HCT116 (cell line): ENCODE data around the gene PPP1R27. TPM values are rescaled to one million over a fixed set of nuclear protein-coding genes. Genes with fewer than 3 reads are reported as not detected.
A peak's percentile ranks its signal among the peaks of the same experiment; 100 is the strongest.

Source experiments
- ATAC-seq: fragments of 200-7000 bp; cut with Tn5 transposase; 2 replicates; pipeline ENCODE4 v1.9.1; 2020; ENCODE audit warnings: mild to moderate bottlenecking, moderate library complexity
- BruUV-seq: library from RNA; stranded (reverse); fragments of 400-500 nt; replicated peaks from 2 replicates; lab custom pipeline; 2021; lab: Mats Ljungman, UMichigan
- CTCF ChIA-PET: fragments of 300-600 bp; sonication (Branson Sonifier 250); formaldehyde crosslinking; loops from one replicate; lab custom pipeline; 2021; ENCODE audit warnings: antibody characterized with exemption; lab: Charles Lee
- POLR2A ChIA-PET: fragments of 300-600, 350-600 bp; sonication (Branson Sonifier 250); formaldehyde crosslinking; loops from one replicate; lab custom pipeline; 2021; ENCODE audit warnings: antibody characterized with exemption; lab: Charles Lee
- RAD21 ChIA-PET, 2 experiments: fragments of 300-600 bp; sonication (Branson Sonifier 250); formaldehyde crosslinking; loops; one replicate each; lab custom pipeline; 2023; ENCODE audit warnings: low total read pairs in 2 of 2; ENCODE audit not compliant: uncharacterized antibody in 2 of 2, unreplicated experiment in 2 of 2, low non-redundant PET in 1 of 2; lab: Charles Lee
- DNase-seq: peaks from one replicate; pipeline ENCODE4 v3.0.0-alpha.2; 2010; ENCODE audit warnings: low read depth, low spot score
- H2AFZ ChIP-seq: fragments of 200-600 bp; shearing (Covaris generic), sonication (generic); 2 replicates; pipeline ENCODE4 v1.6.1; 2017; ENCODE audit warnings: low read depth, mixed run types, mixed read lengths, antibody characterized with exemption, low read length; ENCODE audit not compliant: poor library complexity, severe bottlenecking
- H3K27ac ChIP-seq: 2 replicates; pipeline ENCODE4 v1.5.1; 2012; ENCODE audit warnings: low read depth, low read length
- H3K27me3 ChIP-seq: fragments of 200-600 bp; sonication (generic); 2 replicates; pipeline ENCODE4 v1.6.1; 2016; ENCODE audit warnings: mixed run types, low read length, mixed read lengths; ENCODE audit not compliant: insufficient read depth
- H3K36me3 ChIP-seq, 2 experiments: fragments of 200-500 bp in 1 of 2; fragments of 200-600 bp in 1 of 2; sonication (Bioruptor generic) in 1 of 2; sonication (generic) in 1 of 2; 2 replicates each; pipeline versions ENCODE4 v1.5.1 to v1.6.1; 2014 to 2016; ENCODE audit warnings: low read length in 2 of 2, inconsistent platforms in 1 of 2, mixed read lengths in 1 of 2, mixed run types in 1 of 2; ENCODE audit not compliant: insufficient read depth in 2 of 2, control insufficient read depth in 1 of 2
- H3K4me1 ChIP-seq, 2 experiments: fragments of 200-600 bp in 1 of 2; sonication (generic) in 1 of 2; 2 replicates each; pipeline versions ENCODE4 v1.5.1 to v1.6.1; 2012 to 2017; ENCODE audit warnings: low read length in 2 of 2, inconsistent platforms in 1 of 2, mild to moderate bottlenecking in 1 of 2, mixed read lengths in 1 of 2, mixed run types in 1 of 2, moderate library complexity in 1 of 2; ENCODE audit not compliant: insufficient read depth in 2 of 2, control insufficient read depth in 1 of 2
- H3K4me2 ChIP-seq: fragments of 200-600 bp; sonication (generic); 2 replicates; pipeline ENCODE4 v1.6.1; 2017; ENCODE audit warnings: mixed run types, low read length, mixed read lengths
- H3K4me3 ChIP-seq, 2 experiments: fragments of 200-600 bp in 1 of 2; sonication (generic) in 1 of 2; replicated peaks in 1 of 2; 2 replicates each; pipeline ENCODE4 v1.5.1; 2011 to 2016; ENCODE audit warnings: low read length in 2 of 2, control low read depth in 1 of 2, low read depth in 1 of 2, mild to moderate bottlenecking in 1 of 2, mixed read lengths in 1 of 2, mixed run types in 1 of 2
- H3K79me2 ChIP-seq: fragments of 200-600 bp; sonication (generic); 2 replicates; pipeline ENCODE4 v1.6.1; 2017; ENCODE audit warnings: mild to moderate bottlenecking, mixed run types, low read length, moderate library complexity, mixed read lengths; ENCODE audit not compliant: insufficient read depth
- H3K9ac ChIP-seq: fragments of 200-600 bp; sonication (generic); 2 replicates; pipeline ENCODE4 v1.6.1; 2016; ENCODE audit warnings: low read length, mixed read lengths
- H3K9me2 ChIP-seq: fragments of 200-600 bp; sonication (generic), shearing (Covaris generic); 2 replicates; pipeline ENCODE4 v1.6.1; 2017; ENCODE audit warnings: mixed run types, mild to moderate bottlenecking, moderate library complexity; ENCODE audit not compliant: insufficient read depth
- H3K9me3 ChIP-seq, 2 experiments: fragments of 200-500 bp in 1 of 2; fragments of 200-600 bp in 1 of 2; sonication (Bioruptor generic) in 1 of 2; sonication (generic) in 1 of 2; 2 replicates each; pipeline ENCODE4 v1.6.1; 2014 to 2017; ENCODE audit warnings: low read length in 2 of 2, mixed read lengths in 2 of 2, inconsistent platforms in 1 of 2, low read depth in 1 of 2, mild to moderate bottlenecking in 1 of 2, mixed run types in 1 of 2, moderate library complexity in 1 of 2; ENCODE audit not compliant: control insufficient read depth in 1 of 2, insufficient read depth in 1 of 2
- H4K20me1 ChIP-seq: fragments of 200-600 bp; sonication (generic), shearing (Covaris generic); 2 replicates; pipeline ENCODE4 v1.6.1; 2017; ENCODE audit warnings: mixed run types, mild to moderate bottlenecking, moderate library complexity; ENCODE audit not compliant: insufficient read depth
- CBX3 ChIP-seq: IDR thresholded peaks from 2 replicates; pipeline ENCODE4 v1.6.1; 2012; ENCODE audit warnings: low read depth
- CEBPB ChIP-seq: IDR thresholded peaks from 2 replicates; pipeline ENCODE4 v1.6.1; 2012; ENCODE audit warnings: low read depth
- EZH2 ChIP-seq: fragments of 200-600 bp; sonication (generic); IDR thresholded peaks from 2 replicates; pipeline ENCODE4 v1.6.1; 2017; ENCODE audit warnings: antibody characterized with exemption, mixed run types
- FOSL1 ChIP-seq: IDR thresholded peaks from 2 replicates; pipeline ENCODE4 v1.6.1; 2012; ENCODE audit warnings: low read depth
- JUND ChIP-seq: IDR thresholded peaks from 2 replicates; pipeline ENCODE4 v1.6.1; 2012
- POLR2A ChIP-seq: IDR thresholded peaks from 2 replicates; pipeline ENCODE4 v1.7.0; 2011; ENCODE audit warnings: borderline replicate concordance; ENCODE audit not compliant: insufficient read depth, insufficient read length; ENCODE audit errors: extremely low read depth
- POLR2AphosphoS5 ChIP-seq: IDR thresholded peaks from 2 replicates; pipeline ENCODE4 v1.6.1; 2011; ENCODE audit warnings: mild to moderate bottlenecking, low read depth, low read length, moderate library complexity
- SRF ChIP-seq: IDR thresholded peaks from 2 replicates; pipeline ENCODE4 v1.6.1; 2012; ENCODE audit warnings: low read depth
- YY1 ChIP-seq: IDR thresholded peaks from 2 replicates; pipeline ENCODE4 v1.6.1; 2011; ENCODE audit warnings: low read length, low read depth, moderate library complexity, mild to moderate bottlenecking; ENCODE audit not compliant: insufficient replicate concordance; ENCODE audit errors: extremely low read depth
- ZFX ChIP-seq: fragments of 450-650 bp; IDR thresholded peaks from 2 replicates; pipeline ENCODE4 v1.6.1; 2017
- intact Hi-C: fragments of 100-400 bp; cut with micrococcal nuclease; formaldehyde crosslinking; loops from 2 replicates; pipeline ENCODE4 v1.10.0; 2022
- total RNA-seq: library from RNA; stranded (reverse); gene quantifications from one replicate; pipeline ENCODE4 v1.2.1, GENCODE V29; 2021; ENCODE audit not compliant: unreplicated experiment
- TF ChIP-seq, protein P1 (sequence below): IDR thresholded peaks from 2 replicates; pipeline ENCODE4 v1.6.1; 2011; ENCODE audit warnings: mild to moderate bottlenecking, low read length, moderate library complexity; ENCODE audit not compliant: insufficient replicate concordance; ENCODE audit errors: extremely low read depth
- TF ChIP-seq, protein P2 (sequence below): IDR thresholded peaks from 2 replicates; pipeline ENCODE4 v1.6.1; 2012
- TF ChIP-seq, protein P3 (sequence below), 3 experiments: fragments of 200-600 bp in 1 of 3; sonication (generic) in 1 of 3; IDR thresholded peaks in 2 of 3; conservative IDR thresholded peaks in 1 of 3; 2 replicates each; pipeline ENCODE4 v1.5.1; 2012 to 2017; ENCODE audit warnings: low read depth in 2 of 3, low read length in 2 of 3, antibody characterized with exemption in 1 of 3, borderline replicate concordance in 1 of 3, control low read depth in 1 of 3, mild to moderate bottlenecking in 1 of 3, mixed read lengths in 1 of 3, mixed run types in 1 of 3, moderate library complexity in 1 of 3; ENCODE audit not compliant: insufficient read depth in 1 of 3

PPP1R27 gene
- total RNA-seq, 1 experiment from 2014 or later, result not detected

- Histone ChIP-seq H3K36me3 (peaks cover 11 to 35% of the 10 kb centered on the region in 2 experiments; a peak in 3 of 4 replicates), H3K9me2 (no peaks in the 10 kb centered on the region), H3K27ac (peak overlapping the region; percentile 99), H3K27me3 (no peaks in the 10 kb centered on the region), H4K20me1 (peaks cover 7% of the 10 kb centered on the region; the same call in 1 of the 2 replicates), H3K9ac (peak overlapping the region; percentile 99)
- ChIA-PET RAD21 (no interaction called here), POLR2A (interaction anchor here (0.7 to 1.4 kb wide), 8 partner anchors 13 to 140 kb away, joined by 3 to 6 read pairs (median 3); partner anchors contain the start of gene MCRIP1)
- no TSS peak for BruUV-seq
- no peak for DNase-seq
- intact Hi-C loops, result loop anchor here (1.0 kb wide), 1 partner anchor 134 kb away; no protein-coding TSS in a partner anchor
- TF ChIP-seq, protein P1, sequence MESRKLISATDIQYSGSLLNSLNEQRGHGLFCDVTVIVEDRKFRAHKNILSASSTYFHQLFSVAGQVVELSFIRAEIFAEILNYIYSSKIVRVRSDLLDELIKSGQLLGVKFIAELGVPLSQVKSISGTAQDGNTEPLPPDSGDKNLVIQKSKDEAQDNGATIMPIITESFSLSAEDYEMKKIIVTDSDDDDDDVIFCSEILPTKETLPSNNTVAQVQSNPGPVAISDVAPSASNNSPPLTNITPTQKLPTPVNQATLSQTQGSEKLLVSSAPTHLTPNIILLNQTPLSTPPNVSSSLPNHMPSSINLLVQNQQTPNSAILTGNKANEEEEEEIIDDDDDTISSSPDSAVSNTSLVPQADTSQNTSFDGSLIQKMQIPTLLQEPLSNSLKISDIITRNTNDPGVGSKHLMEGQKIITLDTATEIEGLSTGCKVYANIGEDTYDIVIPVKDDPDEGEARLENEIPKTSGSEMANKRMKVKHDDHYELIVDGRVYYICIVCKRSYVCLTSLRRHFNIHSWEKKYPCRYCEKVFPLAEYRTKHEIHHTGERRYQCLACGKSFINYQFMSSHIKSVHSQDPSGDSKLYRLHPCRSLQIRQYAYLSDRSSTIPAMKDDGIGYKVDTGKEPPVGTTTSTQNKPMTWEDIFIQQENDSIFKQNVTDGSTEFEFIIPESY, result peak; percentile 55
- TF ChIP-seq POLR2A (no peak), JUND (no peak), SRF (no peak), CBX3 (no peak), ZFX (peak; percentile 55; the same call in 1 of the 2 replicates), CEBPB (no peak), FOSL1 (no peak), POLR2AphosphoS5 (no peak; the same call in 1 of the 2 replicates), YY1 (peak; percentile 43), EZH2 (no peak)
- TF ChIP-seq, protein P2, sequence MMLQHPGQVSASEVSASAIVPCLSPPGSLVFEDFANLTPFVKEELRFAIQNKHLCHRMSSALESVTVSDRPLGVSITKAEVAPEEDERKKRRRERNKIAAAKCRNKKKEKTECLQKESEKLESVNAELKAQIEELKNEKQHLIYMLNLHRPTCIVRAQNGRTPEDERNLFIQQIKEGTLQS, result no peak
- TF ChIP-seq, protein P3, sequence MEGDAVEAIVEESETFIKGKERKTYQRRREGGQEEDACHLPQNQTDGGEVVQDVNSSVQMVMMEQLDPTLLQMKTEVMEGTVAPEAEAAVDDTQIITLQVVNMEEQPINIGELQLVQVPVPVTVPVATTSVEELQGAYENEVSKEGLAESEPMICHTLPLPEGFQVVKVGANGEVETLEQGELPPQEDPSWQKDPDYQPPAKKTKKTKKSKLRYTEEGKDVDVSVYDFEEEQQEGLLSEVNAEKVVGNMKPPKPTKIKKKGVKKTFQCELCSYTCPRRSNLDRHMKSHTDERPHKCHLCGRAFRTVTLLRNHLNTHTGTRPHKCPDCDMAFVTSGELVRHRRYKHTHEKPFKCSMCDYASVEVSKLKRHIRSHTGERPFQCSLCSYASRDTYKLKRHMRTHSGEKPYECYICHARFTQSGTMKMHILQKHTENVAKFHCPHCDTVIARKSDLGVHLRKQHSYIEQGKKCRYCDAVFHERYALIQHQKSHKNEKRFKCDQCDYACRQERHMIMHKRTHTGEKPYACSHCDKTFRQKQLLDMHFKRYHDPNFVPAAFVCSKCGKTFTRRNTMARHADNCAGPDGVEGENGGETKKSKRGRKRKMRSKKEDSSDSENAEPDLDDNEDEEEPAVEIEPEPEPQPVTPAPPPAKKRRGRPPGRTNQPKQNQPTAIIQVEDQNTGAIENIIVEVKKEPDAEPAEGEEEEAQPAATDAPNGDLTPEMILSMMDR (IDR thresholded peaks at IDR 0.05 in 2 of 3, conservative IDR thresholded peaks at IDR 0.05 in 1 of 3; ENCODE audit: borderline replicate concordance in 1 of 3, insufficient read depth in 1 of 3, low read depth in 2 of 3, low read length in 2 of 3), result no peak
- TF ChIP-seq, all 23 proteins: peak for 3
- ATAC-seq, result peak; percentile 12
- no peak overlapping the region for H2AFZ ChIP-seq
- peak overlapping the region; percentile 86 for H3K4me2 ChIP-seq
- CTCF ChIA-PET, result interaction anchor here (0.6 to 0.7 kb wide), 2 partner anchors 45 to 132 kb away, joined by 3 read pairs; no protein-coding TSS in a partner anchor
- no peak overlapping the region for H3K4me3 ChIP-seq
- peaks cover 68% of the 10 kb centered on the region for H3K79me2 ChIP-seq
- H3K4me1 ChIP-seq, result peaks cover 41 to 85% of the 10 kb centered on the region in 2 experiments
- H3K9me3 ChIP-seq, result no peaks in the 10 kb centered on the region
Measured at GRCh38 chr17:81867170-81867990, 32.5 kb upstream of the PPP1R27 start.
